Right atrium auricular region (tissue), 2 donors: ENCODE data around the gene CDK10. TPM values are rescaled to one million over a fixed set of nuclear protein-coding genes. Genes with fewer than 3 reads are reported as not detected.
"Not testable (repeated sequence)": the region's sequence is repeated elsewhere in the genome, so short reads cannot be mapped to it uniquely, and the experiment has no call there.

Source experiments
- DNase-seq: peaks from one replicate; pipeline ENCODE4 v3.0.0-alpha.2; 2019; ENCODE audit warnings: low spot score
- H3K27ac ChIP-seq, 2 donors: fragments of 200-600 bp; sonication (generic); 1 replicate in 1 of 2; 2 replicates in 1 of 2; pipeline ENCODE4 v1.5.1; 2016 to 2019
- H3K27me3 ChIP-seq, 2 donors: fragments of 200-600 bp; sonication (generic); one replicate each; pipeline versions ENCODE4 v1.5.1 to v1.6.0; 2017 to 2019
- H3K36me3 ChIP-seq: fragments of 200-600 bp; sonication (generic); one replicate; pipeline ENCODE4 v1.5.1; 2016
- H3K4me1 ChIP-seq, 2 donors: fragments of 200-600 bp; sonication (generic); one replicate each; pipeline versions ENCODE4 v1.5.1 to v1.6.0; 2017 to 2019
- H3K4me3 ChIP-seq, 2 donors: fragments of 200-600 bp; sonication (generic); 1 replicate in 1 of 2; 2 replicates in 1 of 2; pipeline ENCODE4 v1.5.1; 2017 to 2019; ENCODE audit warnings: mild to moderate bottlenecking in 1 of 2, moderate library complexity in 1 of 2
- H3K9me3 ChIP-seq, 2 donors: fragments of 200-600 bp; sonication (generic); one replicate each; pipeline ENCODE4 v1.5.1; 2019
- total RNA-seq, 2 donors: library from RNA; depleted of rRNA; stranded (reverse); fragments of >200 nt; gene quantifications; one replicate each; pipeline ENCODE4 v1.1.0, GENCODE V29; 2016
- TF ChIP-seq, protein P1 (sequence below), 2 donors: fragments of 200-600 bp; sonication (generic); IDR thresholded peaks; one replicate each; pipeline ENCODE4 v1.5.1; 2019; ENCODE audit warnings: antibody characterized with exemption in 2 of 2

CDK10 gene
- total RNA-seq, 2 donors from 2014 or later: 13.8 to 20.2 TPM

DNA sequence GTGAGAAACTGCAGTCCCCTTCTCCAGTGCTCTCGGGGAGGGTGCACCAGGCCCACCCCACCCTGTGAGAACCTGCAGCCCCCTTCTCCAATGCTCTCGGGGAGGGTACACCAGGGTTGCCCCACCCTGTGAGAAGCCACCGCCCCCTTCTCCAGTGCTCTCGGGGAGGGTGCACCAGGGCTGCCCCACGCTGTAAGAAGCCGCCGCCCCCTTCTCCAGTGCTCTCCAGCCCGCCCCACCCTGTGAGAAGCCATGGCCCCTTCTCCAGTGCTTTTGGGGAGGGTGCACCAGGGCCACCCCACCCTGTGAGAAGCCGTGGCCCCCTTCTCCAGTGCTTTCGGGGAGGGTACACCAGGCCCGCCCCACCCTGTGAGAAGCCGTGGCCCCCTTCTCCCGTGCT lies 16.7 kb upstream of the CDK10 start:
- DNase-seq: no peak
- TF ChIP-seq, protein P1, sequence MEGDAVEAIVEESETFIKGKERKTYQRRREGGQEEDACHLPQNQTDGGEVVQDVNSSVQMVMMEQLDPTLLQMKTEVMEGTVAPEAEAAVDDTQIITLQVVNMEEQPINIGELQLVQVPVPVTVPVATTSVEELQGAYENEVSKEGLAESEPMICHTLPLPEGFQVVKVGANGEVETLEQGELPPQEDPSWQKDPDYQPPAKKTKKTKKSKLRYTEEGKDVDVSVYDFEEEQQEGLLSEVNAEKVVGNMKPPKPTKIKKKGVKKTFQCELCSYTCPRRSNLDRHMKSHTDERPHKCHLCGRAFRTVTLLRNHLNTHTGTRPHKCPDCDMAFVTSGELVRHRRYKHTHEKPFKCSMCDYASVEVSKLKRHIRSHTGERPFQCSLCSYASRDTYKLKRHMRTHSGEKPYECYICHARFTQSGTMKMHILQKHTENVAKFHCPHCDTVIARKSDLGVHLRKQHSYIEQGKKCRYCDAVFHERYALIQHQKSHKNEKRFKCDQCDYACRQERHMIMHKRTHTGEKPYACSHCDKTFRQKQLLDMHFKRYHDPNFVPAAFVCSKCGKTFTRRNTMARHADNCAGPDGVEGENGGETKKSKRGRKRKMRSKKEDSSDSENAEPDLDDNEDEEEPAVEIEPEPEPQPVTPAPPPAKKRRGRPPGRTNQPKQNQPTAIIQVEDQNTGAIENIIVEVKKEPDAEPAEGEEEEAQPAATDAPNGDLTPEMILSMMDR (IDR thresholded peaks at IDR 0.05): no peak

DNA sequence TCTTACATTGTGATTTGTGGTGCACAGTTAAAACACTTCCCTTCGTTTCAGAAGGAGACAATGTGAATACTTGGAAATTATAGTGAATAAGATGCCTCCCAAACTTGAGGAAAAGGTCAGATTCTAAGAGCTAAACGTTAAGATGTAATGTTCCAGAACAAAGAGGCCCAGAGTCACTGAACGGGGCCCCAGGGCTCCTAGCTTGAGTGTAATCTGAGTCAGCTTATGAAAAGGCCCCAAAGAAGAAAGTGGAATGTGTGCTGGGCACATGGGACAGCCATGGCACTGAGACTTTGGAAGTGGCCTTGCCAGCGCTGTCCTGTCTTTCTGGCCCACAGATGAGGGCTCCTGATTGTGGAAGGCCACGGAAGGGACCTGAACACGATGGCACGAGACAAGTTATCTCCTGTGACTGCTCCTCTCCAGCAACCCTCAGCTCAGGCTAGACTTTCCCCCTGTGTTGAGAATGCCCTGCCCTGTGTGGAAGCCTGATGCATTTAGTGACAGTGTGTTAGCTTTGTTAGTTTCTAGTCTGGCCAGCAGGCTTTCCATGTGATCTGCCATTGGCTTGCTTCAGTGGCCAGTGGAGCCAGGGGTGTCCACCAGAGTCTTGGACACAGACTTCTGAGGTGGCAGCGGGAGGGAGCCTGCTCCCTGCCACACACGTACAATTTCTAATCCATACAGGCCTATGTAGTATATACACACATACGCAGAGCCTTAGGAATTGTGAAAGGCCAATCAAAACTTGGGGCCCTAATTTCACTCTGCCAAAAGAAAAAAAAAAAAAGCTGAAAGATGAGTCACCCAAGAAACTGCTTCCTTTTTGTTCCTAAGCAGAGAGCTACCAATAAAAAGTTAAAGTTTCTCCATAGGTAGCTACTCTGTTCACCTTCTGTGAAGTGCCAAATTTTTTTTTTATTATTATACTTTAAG lies 15.7 kb upstream of the CDK10 start:
- Histone ChIP-seq H3K4me1 (no peaks in the 10 kb centered on the region), H3K27ac (no peak overlapping the region), H3K9me3 (no peaks in the 10 kb centered on the region), H3K36me3 (no peaks in the 10 kb centered on the region), H3K4me3 (no peak overlapping the region), H3K27me3 (no peaks in the 10 kb centered on the region)
- TF ChIP-seq, protein P1 (IDR thresholded peaks at IDR 0.05): no peak
- no peak for DNase-seq

More for the DNA sequence above, 16.7 kb upstream of the CDK10 start:
- no peaks in the 10 kb centered on the region for H3K9me3 ChIP-seq
- no peak overlapping the region for H3K27ac ChIP-seq
- no peak overlapping the region for H3K4me3 ChIP-seq
- no peaks in the 10 kb centered on the region for H3K27me3 ChIP-seq
- H3K4me1 ChIP-seq: no peaks in the 10 kb centered on the region
- no peaks in the 10 kb centered on the region for H3K36me3 ChIP-seq

DNA sequence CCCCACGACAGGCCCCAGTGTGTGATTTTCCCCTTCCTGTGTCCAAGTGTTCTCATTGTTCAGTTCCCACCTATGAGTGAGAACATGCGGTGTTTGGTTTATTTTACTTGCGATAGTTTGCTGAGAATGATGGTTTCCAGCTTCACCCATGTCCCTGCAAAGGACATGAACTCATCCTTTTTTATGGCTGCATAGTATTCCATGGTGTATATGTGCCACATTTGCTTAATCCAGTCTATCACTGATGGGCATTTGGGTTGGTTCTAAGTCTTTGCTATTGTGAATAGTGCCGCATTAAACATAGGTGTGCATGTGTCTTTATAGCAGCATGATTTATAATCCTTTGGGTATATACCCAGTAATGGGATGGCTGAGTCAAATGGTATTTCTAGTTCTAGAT lies 14.9 kb upstream of the CDK10 start:
- H3K27me3 ChIP-seq, H3K4me3 ChIP-seq, H3K36me3 ChIP-seq, H3K4me1 ChIP-seq, H3K27ac ChIP-seq, DNase-seq, H3K9me3 ChIP-seq: not testable (repeated sequence)

DNA sequence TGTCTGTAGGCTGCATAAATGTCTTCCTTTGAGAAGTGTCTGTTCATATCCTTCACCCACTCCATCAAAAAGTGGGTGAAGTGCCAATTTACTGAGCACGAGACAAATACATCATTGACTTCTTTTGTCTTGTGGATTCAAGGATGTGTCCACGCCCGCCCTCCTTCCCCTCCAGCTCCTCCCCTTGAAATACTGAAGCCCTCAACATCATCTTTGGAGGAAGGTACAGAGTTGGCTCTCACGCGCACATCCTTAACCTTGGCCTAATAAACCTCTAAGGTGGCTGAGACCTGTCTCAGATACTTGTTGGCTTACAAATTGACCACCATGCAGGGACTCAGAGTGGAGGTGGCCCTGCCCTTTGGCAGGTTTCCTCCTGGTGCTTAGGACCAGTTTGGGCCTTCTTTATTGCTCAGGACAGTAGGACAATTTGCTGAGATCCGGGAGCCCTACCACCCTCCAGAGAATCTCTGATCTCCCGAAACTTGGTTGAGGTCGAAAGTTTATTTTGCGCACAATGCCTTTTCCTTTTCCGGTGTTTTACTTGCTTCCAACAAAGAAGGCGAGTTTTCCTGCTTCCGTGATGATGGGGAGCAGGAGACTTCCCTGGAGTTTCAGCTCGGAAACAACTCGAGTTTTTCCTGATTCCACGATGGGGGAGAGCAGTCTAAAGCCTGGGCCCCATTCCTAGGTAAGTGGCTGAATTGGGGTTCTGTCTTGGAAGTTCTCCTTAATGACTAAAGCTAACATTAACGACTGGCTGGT lies 14.1 kb upstream of the CDK10 start:
- Histone ChIP-seq H3K4me1 (no peaks in the 10 kb centered on the region), H3K27ac (no peak overlapping the region), H3K27me3 (no peaks in the 10 kb centered on the region), H3K36me3 (no peaks in the 10 kb centered on the region), H3K4me3 (no peak overlapping the region), H3K9me3 (no peaks in the 10 kb centered on the region)
- TF ChIP-seq, protein P1 (IDR thresholded peaks at IDR 0.05): no peak
- no peak for DNase-seq

DNA sequence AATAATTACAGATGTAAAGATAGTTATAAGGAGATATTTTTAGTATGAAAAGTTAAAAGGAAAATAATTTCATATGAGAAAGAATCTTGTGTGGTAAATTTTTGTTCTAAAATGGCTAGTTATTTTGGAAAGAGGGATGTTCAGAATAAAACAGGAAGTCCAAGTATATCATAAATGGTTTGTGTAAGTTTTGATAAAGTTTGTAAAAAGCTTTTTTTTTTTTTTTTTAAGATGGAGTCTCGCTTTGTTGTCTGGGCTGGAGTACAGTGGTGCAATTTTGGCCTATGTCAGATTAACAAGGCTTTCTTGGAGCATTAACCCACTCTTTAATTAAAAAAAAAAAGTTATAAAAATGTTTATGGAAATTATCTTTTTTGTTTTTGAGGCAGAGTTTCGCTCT lies 8.2 kb upstream of the CDK10 start:
- no peaks in the 10 kb centered on the region for H3K36me3 ChIP-seq
- no peak overlapping the region for H3K4me3 ChIP-seq
- TF ChIP-seq, protein P1 (IDR thresholded peaks at IDR 0.05): no peak
- no peaks in the 10 kb centered on the region for H3K9me3 ChIP-seq
- H3K27me3 ChIP-seq: no peaks in the 10 kb centered on the region
- no peaks in the 10 kb centered on the region for H3K4me1 ChIP-seq
- H3K27ac ChIP-seq: no peak overlapping the region
- no peak for DNase-seq

DNA sequence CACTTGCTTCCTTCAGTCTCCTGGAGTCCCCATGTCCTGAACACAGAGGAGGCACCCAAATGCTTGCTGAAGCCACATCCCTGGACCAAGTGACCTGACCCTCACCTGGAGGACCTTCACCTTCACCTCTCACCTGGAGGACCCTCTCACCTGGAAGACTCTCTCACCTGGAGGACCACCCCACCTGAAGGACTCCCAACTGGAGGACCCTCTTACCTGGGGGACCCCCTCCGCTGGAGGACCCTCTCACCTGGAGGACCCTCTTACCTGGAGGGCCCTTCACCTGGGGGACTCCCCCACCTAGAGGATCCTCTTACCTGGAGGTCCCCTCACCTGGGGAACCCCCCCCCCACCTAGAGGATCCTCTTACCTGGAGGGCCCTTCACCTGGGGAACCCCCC lies 573 bp upstream of the CDK10 start:
- DNase-seq: no peak

More for the DNA sequence above, 573 bp upstream of the CDK10 start:
- H3K4me3 ChIP-seq: peak overlapping the region in 1 of 2 donors; percentile 85
- H3K36me3 ChIP-seq: no peaks in the 10 kb centered on the region
- H3K27me3 ChIP-seq: no peaks in the 10 kb centered on the region
- H3K27ac ChIP-seq: no peak overlapping the region
- H3K9me3 ChIP-seq: no peaks in the 10 kb centered on the region
- TF ChIP-seq, protein P1 (IDR thresholded peaks at IDR 0.05): no peak
- H3K4me1 ChIP-seq: peaks cover 0 to 15% of the 10 kb centered on the region in 2 donors
